Measurements from ENCODE around the gene ZNF136. TPM values are rescaled to one million over a fixed set of nuclear protein-coding genes. Genes with fewer than 3 reads are reported as not detected.

The ZNF136 gene
- total and polyA plus RNA-seq, 2 donors from 2014 or later: 4.6 to 14.4 TPM

DNA sequence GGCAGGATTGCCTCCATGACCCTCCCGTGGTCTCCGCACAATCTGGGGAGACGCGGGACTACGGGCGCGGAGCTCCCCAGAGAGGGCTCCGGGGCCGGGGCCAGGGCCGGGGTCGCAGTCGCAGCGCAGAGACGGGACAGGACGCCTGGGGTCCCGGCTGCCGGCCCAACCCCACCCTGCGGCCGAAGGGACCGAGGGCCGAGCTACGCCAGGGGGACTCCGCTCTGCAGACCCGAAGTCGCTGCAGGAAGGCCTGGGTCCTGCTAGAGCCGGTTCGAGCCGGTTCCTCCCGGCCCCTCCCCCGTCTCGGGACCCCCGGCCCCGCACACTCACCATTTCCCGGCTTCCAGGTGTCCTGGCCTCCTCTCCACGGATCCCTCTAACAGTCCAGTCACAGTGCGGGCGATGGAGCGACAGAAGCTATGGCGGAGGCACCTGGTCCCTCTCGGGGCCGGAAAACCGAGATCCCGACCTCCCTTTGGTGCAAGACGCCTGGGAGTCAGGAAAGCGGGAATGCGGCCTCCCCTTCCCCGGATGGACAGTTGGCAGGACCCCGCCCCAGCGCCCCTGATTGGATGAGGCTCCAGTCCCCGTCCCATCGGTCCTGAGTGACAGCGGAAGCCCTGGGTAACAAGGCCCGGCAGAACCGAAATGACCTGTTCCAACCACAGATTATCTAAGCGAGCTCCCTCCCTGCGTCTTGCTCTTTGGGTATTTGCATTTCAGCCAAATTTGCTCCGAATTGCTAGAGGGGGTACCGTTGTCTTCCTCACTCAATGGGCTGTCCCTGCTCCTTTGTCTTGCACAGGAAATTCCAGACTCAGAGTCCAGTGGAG is 6.5 kb upstream of the ZNF136 start, which contains the start of gene ZNF625:
Gene ZNF625, minus strand, starts transcription at position 512 of the 836 bp plus-strand sequence. Its CDS starts 176 bp downstream, at position 336.
- DNase-seq (peak; percentile 96 to 98 (median 97)), FAIRE-seq (no peak)
- TF ChIP-seq, protein P1, sequence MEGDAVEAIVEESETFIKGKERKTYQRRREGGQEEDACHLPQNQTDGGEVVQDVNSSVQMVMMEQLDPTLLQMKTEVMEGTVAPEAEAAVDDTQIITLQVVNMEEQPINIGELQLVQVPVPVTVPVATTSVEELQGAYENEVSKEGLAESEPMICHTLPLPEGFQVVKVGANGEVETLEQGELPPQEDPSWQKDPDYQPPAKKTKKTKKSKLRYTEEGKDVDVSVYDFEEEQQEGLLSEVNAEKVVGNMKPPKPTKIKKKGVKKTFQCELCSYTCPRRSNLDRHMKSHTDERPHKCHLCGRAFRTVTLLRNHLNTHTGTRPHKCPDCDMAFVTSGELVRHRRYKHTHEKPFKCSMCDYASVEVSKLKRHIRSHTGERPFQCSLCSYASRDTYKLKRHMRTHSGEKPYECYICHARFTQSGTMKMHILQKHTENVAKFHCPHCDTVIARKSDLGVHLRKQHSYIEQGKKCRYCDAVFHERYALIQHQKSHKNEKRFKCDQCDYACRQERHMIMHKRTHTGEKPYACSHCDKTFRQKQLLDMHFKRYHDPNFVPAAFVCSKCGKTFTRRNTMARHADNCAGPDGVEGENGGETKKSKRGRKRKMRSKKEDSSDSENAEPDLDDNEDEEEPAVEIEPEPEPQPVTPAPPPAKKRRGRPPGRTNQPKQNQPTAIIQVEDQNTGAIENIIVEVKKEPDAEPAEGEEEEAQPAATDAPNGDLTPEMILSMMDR (IDR thresholded peaks at IDR 0.05; ENCODE audit: borderline replicate concordance, extremely low read depth, insufficient read depth): no peak
- H3K36me3 ChIP-seq (ENCODE audit: control insufficient read depth in 2 of 3, insufficient read depth in 3 of 3, low read length in 3 of 3): peaks cover 0 to 2% (median 0%) of the 10 kb centered on the region in 3 donors
- H3K4me3 ChIP-seq (ENCODE audit: low read length in 3 of 3): peak within 1 kb of the TSS; percentile 66 to 85 (median 83)
- intact Hi-C loops (cut with DNase I): no loop called here
- peak within 1 kb of the TSS; percentile 34 to 77 for H3K27ac ChIP-seq (ENCODE audit: low read depth in 2 of 2, low read length in 2 of 2)
- no peaks in the 10 kb centered on the region for H3K9me3 ChIP-seq (ENCODE audit: control insufficient read depth in 2 of 3, insufficient read depth in 1 of 3, low read length in 3 of 3)
- H3K4me1 ChIP-seq (ENCODE audit: control insufficient read depth in 2 of 3, insufficient read depth in 2 of 3, low read depth in 1 of 3, low read length in 3 of 3): peaks cover 0 to 5% (median 0%) of the 10 kb centered on the region in 3 donors
- H3K9ac ChIP-seq (ENCODE audit: low read length in 3 of 3): peak within 1 kb of the TSS; percentile 71 to 83 (median 77)
- no peaks in the 10 kb centered on the region for H3K27me3 ChIP-seq (ENCODE audit: control insufficient read depth, insufficient read depth, low read length)

DNA sequence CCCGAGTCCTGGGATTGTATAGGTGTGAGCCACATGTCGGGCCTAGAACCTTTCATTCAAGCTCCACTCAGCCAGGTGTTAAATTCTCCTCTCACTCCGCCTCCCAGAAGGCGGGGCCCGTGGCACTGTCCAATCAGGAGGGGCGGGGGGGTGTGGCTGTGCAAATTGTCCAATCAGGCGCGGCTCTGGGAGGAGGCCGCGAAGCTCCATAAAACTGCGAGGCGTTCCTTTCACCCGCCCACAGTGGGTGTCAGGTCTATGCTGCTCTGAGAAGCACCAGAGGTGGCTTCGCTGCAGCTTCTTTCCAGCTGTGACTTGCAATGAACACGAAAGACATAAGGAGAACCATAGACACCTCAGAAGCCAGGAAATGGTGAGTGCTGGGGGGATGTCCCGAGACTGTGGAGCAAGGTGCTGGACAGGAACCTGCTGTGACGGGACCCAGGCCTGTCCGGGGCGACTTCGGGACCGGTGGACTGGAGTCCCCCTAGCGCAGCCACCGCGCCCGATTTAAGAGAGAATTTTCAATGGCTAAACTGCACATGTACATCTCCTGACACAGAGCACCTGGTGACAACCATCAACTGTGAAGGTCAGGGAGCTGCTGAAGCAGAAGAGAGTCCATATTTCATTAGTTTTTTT is 3.0 kb upstream of the ZNF136 start:
- Histone ChIP-seq H3K4me3 (ENCODE audit: low read length in 3 of 3) (no peak overlapping the region), H3K9ac (ENCODE audit: low read length in 3 of 3) (no peak overlapping the region), H3K4me1 (ENCODE audit: control insufficient read depth in 2 of 3, insufficient read depth in 2 of 3, low read depth in 1 of 3, low read length in 3 of 3) (peaks cover 0 to 15% (median 0%) of the 10 kb centered on the region in 3 donors), H3K27ac (ENCODE audit: low read depth in 2 of 2, low read length in 2 of 2) (no peak overlapping the region), H3K9me3 (ENCODE audit: control insufficient read depth in 2 of 3, insufficient read depth in 1 of 3, low read length in 3 of 3) (no peaks in the 10 kb centered on the region), H3K36me3 (ENCODE audit: control insufficient read depth in 2 of 3, insufficient read depth in 3 of 3, low read length in 3 of 3) (no peaks in the 10 kb centered on the region), H3K27me3 (ENCODE audit: control insufficient read depth, insufficient read depth, low read length) (no peaks in the 10 kb centered on the region)
- TF ChIP-seq, protein P1 (IDR thresholded peaks at IDR 0.05; ENCODE audit: borderline replicate concordance, extremely low read depth, insufficient read depth): no peak
- FAIRE-seq: no peak
- no peak for DNase-seq
- intact Hi-C loops (cut with DNase I): no loop called here

DNA sequence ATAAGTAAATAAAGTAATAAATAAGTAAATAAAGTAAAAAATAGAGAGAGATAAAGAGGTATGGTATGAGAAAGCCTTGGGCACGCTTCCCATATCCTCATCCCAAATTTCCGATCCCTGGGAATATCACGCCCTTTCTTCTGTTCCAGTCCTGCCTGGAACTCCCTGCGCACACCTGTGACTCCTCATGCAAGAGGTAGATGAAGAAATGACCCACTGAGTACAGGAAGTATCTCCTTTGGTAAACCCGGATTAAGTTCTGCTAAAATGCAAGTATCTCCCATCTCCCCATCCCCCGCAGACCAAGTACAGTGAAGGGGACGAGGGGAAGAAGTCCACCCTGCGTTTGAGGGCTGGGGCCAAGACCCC is 399 bp upstream of the ZNF136 start:
- peak overlapping the region in 1 of 2 donors; percentile 54 for H3K27ac ChIP-seq (ENCODE audit: low read depth in 2 of 2, low read length in 2 of 2)
- FAIRE-seq: no peak
- no peaks in the 10 kb centered on the region for H3K36me3 ChIP-seq (ENCODE audit: control insufficient read depth in 2 of 3, insufficient read depth in 3 of 3, low read length in 3 of 3)
- no peaks in the 10 kb centered on the region for H3K27me3 ChIP-seq (ENCODE audit: control insufficient read depth, insufficient read depth, low read length)
- H3K9ac ChIP-seq (ENCODE audit: low read length in 3 of 3): peak overlapping the region; percentile 25 to 100 (median 54)
- H3K9me3 ChIP-seq (ENCODE audit: control insufficient read depth in 2 of 3, insufficient read depth in 1 of 3, low read length in 3 of 3): no peaks in the 10 kb centered on the region
- DNase-seq: no peak
- H3K4me1 ChIP-seq (ENCODE audit: control insufficient read depth in 2 of 3, insufficient read depth in 2 of 3, low read depth in 1 of 3, low read length in 3 of 3): peaks cover 0 to 15% (median 3%) of the 10 kb centered on the region in 3 donors
- TF ChIP-seq, protein P1 (IDR thresholded peaks at IDR 0.05; ENCODE audit: borderline replicate concordance, extremely low read depth, insufficient read depth): no peak
- intact Hi-C loops (cut with DNase I): no loop called here
- H3K4me3 ChIP-seq (ENCODE audit: low read length in 3 of 3): peak overlapping the region; percentile 78 to 95 (median 93)
